Measurements from ENCODE around the gene IKZF1.

DNA sequence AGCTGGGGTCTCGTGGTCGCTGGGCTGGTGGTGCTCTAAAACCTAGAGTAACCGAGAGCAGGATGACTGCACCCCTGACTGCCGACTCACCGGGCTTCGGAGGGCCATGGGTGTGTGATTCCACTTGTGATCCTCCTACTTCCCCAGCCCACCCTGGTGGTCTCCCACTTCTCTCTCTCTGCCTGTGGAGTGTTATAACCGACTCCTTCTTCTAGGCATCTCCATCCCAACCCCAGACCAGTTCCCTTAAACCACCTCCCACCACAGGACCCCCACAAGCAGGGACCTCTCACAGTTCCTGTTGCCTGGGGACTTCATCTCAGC lies 52.4 kb downstream of the IKZF1 start:
- TF ChIP-seq, protein P1, sequence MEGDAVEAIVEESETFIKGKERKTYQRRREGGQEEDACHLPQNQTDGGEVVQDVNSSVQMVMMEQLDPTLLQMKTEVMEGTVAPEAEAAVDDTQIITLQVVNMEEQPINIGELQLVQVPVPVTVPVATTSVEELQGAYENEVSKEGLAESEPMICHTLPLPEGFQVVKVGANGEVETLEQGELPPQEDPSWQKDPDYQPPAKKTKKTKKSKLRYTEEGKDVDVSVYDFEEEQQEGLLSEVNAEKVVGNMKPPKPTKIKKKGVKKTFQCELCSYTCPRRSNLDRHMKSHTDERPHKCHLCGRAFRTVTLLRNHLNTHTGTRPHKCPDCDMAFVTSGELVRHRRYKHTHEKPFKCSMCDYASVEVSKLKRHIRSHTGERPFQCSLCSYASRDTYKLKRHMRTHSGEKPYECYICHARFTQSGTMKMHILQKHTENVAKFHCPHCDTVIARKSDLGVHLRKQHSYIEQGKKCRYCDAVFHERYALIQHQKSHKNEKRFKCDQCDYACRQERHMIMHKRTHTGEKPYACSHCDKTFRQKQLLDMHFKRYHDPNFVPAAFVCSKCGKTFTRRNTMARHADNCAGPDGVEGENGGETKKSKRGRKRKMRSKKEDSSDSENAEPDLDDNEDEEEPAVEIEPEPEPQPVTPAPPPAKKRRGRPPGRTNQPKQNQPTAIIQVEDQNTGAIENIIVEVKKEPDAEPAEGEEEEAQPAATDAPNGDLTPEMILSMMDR (IDR thresholded peaks at IDR 0.05; ENCODE audit: low read depth, low read length, poor library complexity, severe bottlenecking): no peak
- no peak for TF ChIP-seq EZH2phosphoT487 (IDR thresholded peaks at IDR 0.05; ENCODE audit: borderline replicate concordance, low read length)
